Endothelial cell (in vitro differentiated cells): ENCODE results near the gene ARHGAP29. TPM values are rescaled to one million over a fixed set of nuclear protein-coding genes. Genes with fewer than 3 reads are reported as not detected.

Experiments
- DNase-seq: peaks from one replicate; pipeline ENCODE4 v3.0.0; 2021; ENCODE audit warnings: low spot score
- H3K27ac Mint-ChIP-seq: one replicate; pipeline ENCODE4 v1.8.0; 2021; ENCODE audit warnings: mixed read lengths, inconsistent platforms; ENCODE audit not compliant: unreplicated experiment
- H3K27me3 Mint-ChIP-seq: one replicate; pipeline ENCODE4 v1.8.0; 2021; ENCODE audit warnings: mild to moderate bottlenecking, moderate library complexity, mixed read lengths, inconsistent platforms; ENCODE audit not compliant: unreplicated experiment
- H3K36me3 Mint-ChIP-seq: one replicate; pipeline ENCODE4 v1.8.0; 2021; ENCODE audit warnings: mild to moderate bottlenecking, low read depth, mixed read lengths, inconsistent platforms; ENCODE audit not compliant: unreplicated experiment
- H3K4me1 Mint-ChIP-seq: one replicate; pipeline ENCODE4 v1.8.0; 2021; ENCODE audit warnings: mild to moderate bottlenecking, mixed read lengths, inconsistent platforms; ENCODE audit not compliant: unreplicated experiment
- H3K4me3 Mint-ChIP-seq: one replicate; pipeline ENCODE4 v1.8.0; 2021; ENCODE audit warnings: mild to moderate bottlenecking, mixed read lengths, inconsistent platforms; ENCODE audit not compliant: unreplicated experiment
- H3K9me3 Mint-ChIP-seq: one replicate; pipeline ENCODE4 v1.8.0; 2021; ENCODE audit warnings: mixed read lengths, inconsistent platforms; ENCODE audit not compliant: unreplicated experiment
- CTCF ChIP-seq: fragments of 200-600 bp; sonication (generic); IDR thresholded peaks from one replicate; pipeline ENCODE4 v1.5.0; 2021; ENCODE audit warnings: antibody characterized with exemption; ENCODE audit not compliant: unreplicated experiment
- total RNA-seq: library from RNA; stranded (reverse); fragmentation: NEBNext Ultra II Directional; extraction: Animal tissue kit (Norgen Biotek cat#: 25700); gene quantifications from one replicate; pipeline ENCODE4 v1.2.1, GENCODE V29; 2021; ENCODE audit not compliant: unreplicated experiment

Gene ARHGAP29
- total RNA-seq, 1 donor from 2014 or later = 276 TPM

- H3K36me3 Mint-ChIP-seq = peaks cover 8% of the 10 kb centered on the region
- no peaks in the 10 kb centered on the region for H3K27me3 Mint-ChIP-seq
- no peak for TF ChIP-seq CTCF
- peak overlapping the region; percentile 16 for H3K4me3 Mint-ChIP-seq
- H3K9me3 Mint-ChIP-seq = no peaks in the 10 kb centered on the region
- no peak for DNase-seq
- no peak overlapping the region for H3K27ac Mint-ChIP-seq
- H3K4me1 Mint-ChIP-seq = peaks cover 51% of the 10 kb centered on the region
These were observed 6.5 kb downstream of the ARHGAP29 start for GRCh38 chr1:94230920-94231319.

GRCh38 chr1:94228640-94229375, 8.6 kb downstream of the ARHGAP29 start:
- no peaks in the 10 kb centered on the region for H3K9me3 Mint-ChIP-seq
- no peak overlapping the region for H3K4me3 Mint-ChIP-seq
- no peak overlapping the region for H3K27ac Mint-ChIP-seq
- no peak for TF ChIP-seq CTCF
- no peaks in the 10 kb centered on the region for H3K27me3 Mint-ChIP-seq
- H3K36me3 Mint-ChIP-seq = peaks cover 7% of the 10 kb centered on the region
- no peak for DNase-seq
- H3K4me1 Mint-ChIP-seq = peaks cover 44% of the 10 kb centered on the region

GRCh38 chr1:94227624-94228023, 9.8 kb downstream of the ARHGAP29 start:
- H3K27ac Mint-ChIP-seq = no peak overlapping the region
- peaks cover 37% of the 10 kb centered on the region for H3K4me1 Mint-ChIP-seq
- no peaks in the 10 kb centered on the region for H3K27me3 Mint-ChIP-seq
- no peak for TF ChIP-seq CTCF
- DNase-seq = no peak
- H3K9me3 Mint-ChIP-seq = no peaks in the 10 kb centered on the region
- no peak overlapping the region for H3K4me3 Mint-ChIP-seq
- peaks cover 6% of the 10 kb centered on the region for H3K36me3 Mint-ChIP-seq

GRCh38 chr1:94225845-94226244, 11.5 kb downstream of the ARHGAP29 start:
- no peak for DNase-seq
- Mint-ChIP-seq H3K27me3 (no peaks in the 10 kb centered on the region), H3K36me3 (peaks cover 12% of the 10 kb centered on the region), H3K9me3 (no peaks in the 10 kb centered on the region), H3K27ac (no peak overlapping the region), H3K4me1 (peaks cover 36% of the 10 kb centered on the region), H3K4me3 (no peak overlapping the region)
- TF ChIP-seq CTCF = no peak

GRCh38 chr1:94218332-94218731, 19.1 kb downstream of the ARHGAP29 start:
- no peak for DNase-seq
- TF ChIP-seq CTCF = no peak
- H3K4me1 Mint-ChIP-seq = peaks cover 61% of the 10 kb centered on the region
- peak overlapping the region; percentile 28 for H3K4me3 Mint-ChIP-seq
- H3K36me3 Mint-ChIP-seq = peaks cover 29% of the 10 kb centered on the region
- peak overlapping the region; percentile 99 for H3K27ac Mint-ChIP-seq
- H3K27me3 Mint-ChIP-seq = peaks cover 1% of the 10 kb centered on the region
- H3K9me3 Mint-ChIP-seq = no peaks in the 10 kb centered on the region
